GM12874 (cell line): ENCODE results near the gene USP10.

ENCODE experiments used
- CTCF ChIP-seq: IDR thresholded peaks from 2 replicates; pipeline ENCODE4 v1.5.1; 2011; ENCODE audit warnings: low read depth, mild to moderate bottlenecking, control low read depth, low read length, moderate library complexity; ENCODE audit not compliant: insufficient read depth

USP10 gene

GRCh38 chr16:84742641-84743092, 42.9 kb downstream of the USP10 start:
- no peak for TF ChIP-seq CTCF

GRCh38 chr16:84746231-84746630, 46.4 kb downstream of the USP10 start:
- no peak for TF ChIP-seq CTCF

GRCh38 chr16:84746875-84747274, 47.1 kb downstream of the USP10 start:
- 0 out of 2 replicates have a peak, but pooled peaks have one; percentile 28 for TF ChIP-seq CTCF

GRCh38 chr16:84749072-84749471, 49.3 kb downstream of the USP10 start:
- no peak for TF ChIP-seq CTCF

- TF ChIP-seq CTCF: no peak
These were observed 50.0 kb downstream of the USP10 start for GRCh38 chr16:84749815-84750214.

- no peak for TF ChIP-seq CTCF
These were observed 50.8 kb downstream of the USP10 start for GRCh38 chr16:84750575-84750974.

GRCh38 chr16:84751241-84751640, 51.4 kb downstream of the USP10 start:
- no peak for TF ChIP-seq CTCF

GRCh38 chr16:84751947-84752346, 52.1 kb downstream of the USP10 start:
- no peak for TF ChIP-seq CTCF
